Measurements from ENCODE around the gene PCNX2.
"Not testable (repeated sequence)": the region's sequence is repeated elsewhere in the genome, so short reads cannot be mapped to it uniquely, and the experiment has no call there.

PCNX2 gene

GRCh38 chr1:233016798-233017197 lies 278.7 kb downstream of the PCNX2 start:
- no peak overlapping the region for H3K4me2 ChIP-seq
- no peaks in the 10 kb centered on the region for H4K20me1 ChIP-seq
- no peaks in the 10 kb centered on the region for H3K27me3 ChIP-seq
- no peak for TF ChIP-seq Cebpa-rat (IDR thresholded peaks at IDR 0.05)
- H3K9me3 ChIP-seq = no peaks in the 10 kb centered on the region
- H3K4me1 ChIP-seq = peaks cover 17% of the 10 kb centered on the region
- no peak overlapping the region for H3K9ac ChIP-seq
- no peak overlapping the region for H3K27ac ChIP-seq
- H3K4me3 ChIP-seq = no peak overlapping the region
- 0 out of 2 replicates have a peak, but pooled peaks cover 6% of the 10 kb centered on the region for H3K36me3 ChIP-seq

- no peaks in the 10 kb centered on the region for H4K20me1 ChIP-seq
Measured at GRCh38 chr1:233015965-233016364, 279.6 kb downstream of the PCNX2 start.

GRCh38 chr1:233012021-233012420 lies 283.5 kb downstream of the PCNX2 start:
- H3K4me2 ChIP-seq = no peak overlapping the region
- H3K4me1 ChIP-seq = peaks cover 4% of the 10 kb centered on the region; the same call in 1 of the 2 replicates
- TF ChIP-seq Cebpa-rat (IDR thresholded peaks at IDR 0.05) = no peak
- H3K9me3 ChIP-seq = no peaks in the 10 kb centered on the region
- H3K36me3 ChIP-seq = no peaks in the 10 kb centered on the region
- no peak overlapping the region for H3K9ac ChIP-seq
- no peaks in the 10 kb centered on the region for H4K20me1 ChIP-seq
- no peak overlapping the region for H3K4me3 ChIP-seq
- H3K27me3 ChIP-seq = no peaks in the 10 kb centered on the region
- H3K27ac ChIP-seq = no peak overlapping the region

More at GRCh38 chr1:233015965-233016364, 279.6 kb downstream of the PCNX2 start:
- H3K4me2 ChIP-seq = no peak overlapping the region
- H3K27ac ChIP-seq = no peak overlapping the region
- H3K9ac ChIP-seq = no peak overlapping the region
- peaks cover 14% of the 10 kb centered on the region for H3K4me1 ChIP-seq
- no peak for TF ChIP-seq Cebpa-rat (IDR thresholded peaks at IDR 0.05)
- H3K4me3 ChIP-seq = no peak overlapping the region
- H3K9me3 ChIP-seq = no peaks in the 10 kb centered on the region
- 0 out of 2 replicates have a peak, but pooled peaks cover 6% of the 10 kb centered on the region for H3K36me3 ChIP-seq
- no peaks in the 10 kb centered on the region for H3K27me3 ChIP-seq

- Histone ChIP-seq H4K20me1 (no peaks in the 10 kb centered on the region), H3K4me2 (no peak overlapping the region), H3K27ac (no peak overlapping the region), H3K36me3 (no peaks in the 10 kb centered on the region), H3K9me3 (no peaks in the 10 kb centered on the region), H3K4me3 (no peak overlapping the region), H3K9ac (no peak overlapping the region), H3K27me3 (no peaks in the 10 kb centered on the region), H3K4me1 (no peaks in the 10 kb centered on the region)
- no peak for TF ChIP-seq Cebpa-rat (IDR thresholded peaks at IDR 0.05)
Measured at GRCh38 chr1:233010146-233010545, 285.4 kb downstream of the PCNX2 start.

- H3K4me3 ChIP-seq = no peak overlapping the region
- no peak overlapping the region for H3K9ac ChIP-seq
- H3K4me2 ChIP-seq = no peak overlapping the region
- H3K4me1 ChIP-seq = no peaks in the 10 kb centered on the region
- no peaks in the 10 kb centered on the region for H3K27me3 ChIP-seq
- H4K20me1 ChIP-seq = no peaks in the 10 kb centered on the region
- no peak for TF ChIP-seq Cebpa-rat (IDR thresholded peaks at IDR 0.05)
- no peaks in the 10 kb centered on the region for H3K9me3 ChIP-seq
- H3K36me3 ChIP-seq = no peaks in the 10 kb centered on the region
- H3K27ac ChIP-seq = no peak overlapping the region
Measured at GRCh38 chr1:233006541-233006973, 289.0 kb downstream of the PCNX2 start.

- Histone ChIP-seq H3K27me3 (no peaks in the 10 kb centered on the region), H3K4me3 (no peak overlapping the region), H3K9ac (no peak overlapping the region), H3K4me1 (no peaks in the 10 kb centered on the region), H3K4me2 (no peak overlapping the region), H3K36me3 (no peaks in the 10 kb centered on the region), H4K20me1 (no peaks in the 10 kb centered on the region), H3K27ac (no peak overlapping the region), H3K9me3 (no peaks in the 10 kb centered on the region)
- no peak for TF ChIP-seq Cebpa-rat (IDR thresholded peaks at IDR 0.05)
Measured at GRCh38 chr1:233006108-233006507, 289.4 kb downstream of the PCNX2 start.

- Histone ChIP-seq H3K27ac (no peak overlapping the region), H3K4me2 (no peak overlapping the region)
- no peak for TF ChIP-seq Cebpa-rat (IDR thresholded peaks at IDR 0.05)
Measured at GRCh38 chr1:233005703-233006102, 289.8 kb downstream of the PCNX2 start.

GRCh38 chr1:233005156-233005555 lies 290.4 kb downstream of the PCNX2 start:
- Histone ChIP-seq H3K27ac (no peak overlapping the region), H4K20me1 (no peaks in the 10 kb centered on the region), H3K9ac (no peak overlapping the region), H3K36me3 (peaks cover 3% of the 10 kb centered on the region; the same call in 1 of the 2 replicates), H3K4me1 (no peaks in the 10 kb centered on the region), H3K9me3 (no peaks in the 10 kb centered on the region), H3K27me3 (no peaks in the 10 kb centered on the region), H3K4me2 (no peak overlapping the region), H3K4me3 (no peak overlapping the region)
- TF ChIP-seq Cebpa-rat (IDR thresholded peaks at IDR 0.05) = no peak

More at GRCh38 chr1:233005703-233006102, 289.8 kb downstream of the PCNX2 start:
- H3K9me3 ChIP-seq = no peaks in the 10 kb centered on the region
- H3K36me3 ChIP-seq = no peaks in the 10 kb centered on the region
- H3K27me3 ChIP-seq = no peaks in the 10 kb centered on the region
- no peak overlapping the region for H3K4me3 ChIP-seq
- H3K9ac ChIP-seq = no peak overlapping the region
- no peaks in the 10 kb centered on the region for H3K4me1 ChIP-seq
- no peaks in the 10 kb centered on the region for H4K20me1 ChIP-seq

- H3K9me3 ChIP-seq = no peaks in the 10 kb centered on the region
- TF ChIP-seq Cebpa-rat (IDR thresholded peaks at IDR 0.05) = no peak
- no peak overlapping the region for H3K4me2 ChIP-seq
Measured at GRCh38 chr1:233004451-233004850, 291.1 kb downstream of the PCNX2 start.

GRCh38 chr1:233003638-233004037 lies 291.9 kb downstream of the PCNX2 start:
- H4K20me1 ChIP-seq, H3K27ac ChIP-seq, H3K9me3 ChIP-seq, H3K36me3 ChIP-seq, H3K9ac ChIP-seq, H3K4me3 ChIP-seq, H3K27me3 ChIP-seq, H3K4me1 ChIP-seq, H3K4me2 ChIP-seq: not testable (repeated sequence)

More at GRCh38 chr1:233004451-233004850, 291.1 kb downstream of the PCNX2 start:
- H3K27me3 ChIP-seq = no peaks in the 10 kb centered on the region
- H4K20me1 ChIP-seq = no peaks in the 10 kb centered on the region
- H3K9ac ChIP-seq = no peak overlapping the region
- H3K4me1 ChIP-seq = no peaks in the 10 kb centered on the region
- peaks cover 7% of the 10 kb centered on the region; the same call in 1 of the 2 replicates for H3K36me3 ChIP-seq
- H3K27ac ChIP-seq = no peak overlapping the region
- no peak overlapping the region for H3K4me3 ChIP-seq
